GM18526 (cell line): ENCODE measurements around the gene CTXN1.
A peak's percentile ranks its signal among the peaks of the same experiment; 100 is the strongest.

ENCODE experiments used
- POLR2A ChIP-seq: IDR thresholded peaks from 3 replicates; pipeline ENCODE4 v1.6.1; 2011; ENCODE audit not compliant: insufficient read length; ENCODE audit errors: extremely low read depth

Gene CTXN1

DNA sequence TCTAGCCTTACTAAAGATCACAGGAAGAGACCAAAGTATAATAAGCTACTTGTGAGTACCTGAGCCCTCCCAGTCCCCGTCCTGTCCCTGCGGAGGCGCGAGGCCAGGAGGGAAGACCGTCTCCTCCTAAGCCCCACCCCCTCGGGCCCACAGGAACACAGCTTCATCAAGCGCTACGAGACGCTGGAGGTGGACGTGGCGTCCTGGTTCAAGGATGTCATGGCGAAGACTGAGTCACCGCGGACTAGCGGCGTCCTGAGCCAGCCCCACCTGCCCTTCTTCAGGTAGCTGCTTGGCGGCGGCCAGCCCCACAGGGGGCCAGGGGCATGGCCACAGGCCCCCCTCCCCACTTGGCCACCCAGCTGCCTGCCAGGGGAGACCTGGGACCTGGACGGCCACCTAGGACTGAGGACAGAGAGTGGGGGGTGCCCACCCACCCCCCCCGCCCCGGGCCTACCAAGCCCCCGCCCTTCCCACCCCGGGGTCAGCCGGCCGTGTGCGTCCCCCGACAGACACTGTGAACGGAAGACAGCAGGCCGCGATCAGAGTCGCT, 13.7 kb downstream of the CTXN1 start:
- TF ChIP-seq POLR2A, result no peak

DNA sequence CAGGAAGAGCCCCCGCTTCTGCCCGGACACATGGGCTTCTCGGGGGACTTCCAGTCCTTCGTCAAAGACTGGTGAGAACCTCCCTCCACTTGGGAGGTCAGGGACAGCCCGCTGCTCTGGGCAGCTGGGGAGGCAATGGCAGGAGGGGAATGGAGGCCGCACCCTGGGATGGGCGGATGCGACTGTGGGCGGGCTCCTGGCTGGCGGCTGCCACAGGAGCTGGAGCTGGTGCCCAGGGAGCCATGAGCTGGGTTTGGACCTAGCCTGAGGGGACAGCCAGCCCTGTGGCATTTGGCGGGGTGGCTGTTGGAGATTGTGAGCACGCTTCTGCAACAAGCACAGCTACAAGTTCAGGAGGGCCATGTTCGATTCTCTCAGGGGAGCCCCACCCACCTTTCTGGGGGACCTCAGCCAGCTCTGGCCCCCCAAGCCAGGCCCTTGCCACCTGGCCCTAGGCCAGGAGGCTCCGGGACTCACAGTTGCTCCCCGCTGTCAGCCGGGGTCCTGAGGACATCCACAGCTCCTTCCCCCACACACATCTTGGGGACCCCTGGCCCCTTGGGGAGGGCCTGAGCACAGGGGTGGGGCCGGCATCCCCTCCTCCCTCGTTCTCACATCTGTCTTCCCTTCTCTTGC, 14.3 kb downstream of the CTXN1 start:
- TF ChIP-seq POLR2A, result no peak

DNA sequence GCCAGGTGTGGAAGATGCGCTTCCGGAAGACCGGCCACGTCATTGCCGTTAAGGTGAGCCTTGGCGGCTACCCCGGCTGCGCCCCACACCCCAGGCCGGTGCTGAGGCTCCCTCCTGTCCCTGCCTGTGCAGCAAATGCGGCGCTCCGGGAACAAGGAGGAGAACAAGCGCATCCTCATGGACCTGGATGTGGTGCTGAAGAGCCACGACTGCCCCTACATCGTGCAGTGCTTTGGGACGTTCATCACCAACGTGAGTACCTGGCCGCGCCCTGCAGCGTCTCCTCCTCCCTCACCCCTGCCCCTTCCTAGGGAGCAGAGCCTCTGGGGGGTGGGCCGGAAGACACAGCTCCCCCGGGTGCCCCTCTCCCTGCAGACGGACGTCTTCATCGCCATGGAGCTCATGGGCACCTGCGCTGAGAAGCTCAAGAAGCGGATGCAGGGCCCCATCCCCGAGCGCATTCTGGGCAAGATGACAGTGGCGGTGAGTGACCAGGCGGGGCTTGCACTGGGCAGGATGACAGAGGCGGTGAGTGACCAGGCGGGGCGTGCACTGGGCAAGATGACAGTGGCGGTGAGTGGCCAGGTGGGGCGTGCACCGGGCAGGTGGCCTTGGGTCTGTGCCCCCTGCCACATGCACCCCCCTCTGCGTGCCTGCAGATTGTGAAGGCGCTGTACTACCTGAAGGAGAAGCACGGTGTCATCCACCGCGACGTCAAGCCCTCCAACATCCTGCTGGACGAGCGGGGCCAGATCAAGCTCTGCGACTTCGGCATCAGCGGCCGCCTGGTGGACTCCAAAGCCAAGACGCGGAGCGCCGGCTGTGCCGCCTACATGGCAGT, 15.4 kb downstream of the CTXN1 start:
- no peak for TF ChIP-seq POLR2A

DNA sequence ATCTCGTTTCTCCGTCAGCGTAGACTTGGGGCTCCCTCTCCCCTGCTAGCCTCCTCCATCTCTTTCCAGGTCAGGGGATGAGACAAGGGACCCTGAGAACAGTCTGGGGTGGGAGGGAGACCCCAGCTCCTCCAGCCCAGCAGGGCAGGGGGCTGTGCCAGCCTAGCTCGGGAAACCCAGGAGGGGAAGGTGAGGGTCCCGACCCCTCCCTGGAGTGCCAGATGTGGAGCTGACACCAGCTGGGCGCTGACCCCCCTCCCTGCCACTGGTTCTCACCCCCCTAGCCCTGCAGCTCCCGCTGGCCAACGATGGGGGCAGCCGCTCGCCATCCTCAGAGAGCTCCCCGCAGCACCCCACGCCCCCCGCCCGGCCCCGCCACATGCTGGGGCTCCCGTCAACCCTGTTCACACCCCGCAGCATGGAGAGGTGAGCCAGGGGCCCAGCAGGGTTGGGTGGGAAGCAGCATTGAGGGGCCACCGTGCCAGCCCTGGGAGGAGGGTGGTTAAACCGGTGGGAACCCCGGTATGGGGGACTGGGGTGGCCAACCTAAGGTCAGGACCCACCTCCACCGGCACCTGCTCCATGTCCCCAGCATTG, 16.4 kb downstream of the CTXN1 start:
- TF ChIP-seq POLR2A, result no peak

DNA sequence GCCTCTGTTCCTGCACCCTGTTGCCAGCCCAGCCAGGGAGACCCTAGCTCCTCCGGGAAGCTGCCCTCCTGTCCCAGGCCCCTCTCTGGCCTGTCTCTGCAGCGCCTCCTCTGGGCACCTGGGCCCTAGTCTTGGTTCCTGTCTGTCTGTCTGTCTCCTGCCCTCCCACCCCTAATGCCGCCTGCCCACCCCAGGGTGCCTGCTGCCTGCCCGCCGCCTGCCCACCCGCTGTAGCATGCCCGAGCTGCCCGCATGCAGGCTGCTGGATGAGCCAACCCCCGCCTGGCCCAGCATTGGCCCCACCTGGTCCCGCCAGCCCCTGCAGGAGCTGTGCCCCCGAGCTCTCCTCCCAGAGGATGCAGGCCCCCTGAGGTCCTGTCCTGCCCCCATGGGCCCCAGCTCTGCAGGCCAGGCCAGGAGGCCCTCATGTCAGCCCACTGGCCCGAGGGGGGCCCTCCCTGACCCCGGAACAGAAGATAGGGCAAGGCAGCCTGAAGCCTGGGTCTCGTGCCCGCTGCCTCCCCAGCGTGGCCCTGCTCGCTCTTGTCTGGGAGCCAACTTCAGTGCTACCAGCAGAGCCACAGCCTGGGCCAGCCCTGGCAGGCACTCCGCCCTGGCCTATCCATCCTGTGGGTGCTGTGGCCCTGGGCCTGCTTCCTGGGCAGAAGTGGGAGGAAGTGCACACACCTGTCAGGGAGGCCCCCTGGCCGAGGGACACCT, 17.0 kb downstream of the CTXN1 start:
- TF ChIP-seq POLR2A, result no peak

DNA sequence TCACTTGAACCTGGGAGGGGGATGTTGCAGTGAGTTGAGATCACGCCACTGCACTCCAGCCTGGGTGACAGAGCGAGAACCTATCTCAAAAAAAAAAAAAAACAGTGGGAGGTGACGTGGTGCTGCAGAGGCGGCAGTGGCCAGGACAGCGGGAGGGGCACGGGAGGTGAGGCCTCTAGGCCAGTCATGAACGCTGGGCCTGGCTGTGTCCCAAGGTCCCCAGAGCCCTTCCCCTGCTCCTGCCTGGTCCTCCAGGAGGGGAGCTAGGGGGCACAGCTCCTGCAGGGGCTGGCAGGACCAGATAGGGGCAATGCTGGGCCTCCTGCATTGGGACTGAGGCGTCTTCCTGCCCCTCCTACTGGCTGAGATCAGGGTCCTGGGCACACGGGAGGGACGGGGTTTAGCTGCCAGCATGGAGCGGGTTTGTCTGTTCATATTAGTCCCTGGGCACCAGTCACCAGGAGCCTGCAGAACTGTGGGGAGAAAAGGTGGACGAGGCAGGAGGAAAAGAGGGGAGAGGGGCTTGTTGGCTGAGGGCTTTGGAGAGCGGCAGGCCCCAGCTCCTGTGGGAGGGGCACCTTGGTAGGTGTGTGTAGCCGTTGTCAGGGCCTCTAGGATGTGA, 17.7 kb downstream of the CTXN1 start:
- TF ChIP-seq POLR2A, result no peak

DNA sequence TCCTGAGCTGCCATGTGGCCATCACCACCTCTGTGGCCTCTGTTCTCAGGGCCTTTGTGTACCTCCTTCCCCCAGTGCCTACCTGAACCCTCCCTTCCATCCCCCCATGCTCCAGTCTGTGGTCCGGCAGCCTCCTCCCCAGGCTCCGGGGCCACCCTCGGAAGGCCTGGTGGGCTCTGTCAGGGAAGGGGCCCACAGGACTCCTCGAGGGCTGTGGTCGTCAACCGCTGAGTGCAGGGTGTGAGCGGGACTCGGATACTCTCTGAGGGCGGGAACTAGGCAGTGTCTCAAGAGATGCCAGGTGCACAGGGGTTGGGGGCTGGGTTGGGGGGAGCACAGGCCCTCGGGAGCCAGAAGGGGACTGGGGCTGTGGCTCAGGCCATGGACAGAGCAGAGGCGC, 18.4 kb downstream of the CTXN1 start:
- no peak for TF ChIP-seq POLR2A

DNA sequence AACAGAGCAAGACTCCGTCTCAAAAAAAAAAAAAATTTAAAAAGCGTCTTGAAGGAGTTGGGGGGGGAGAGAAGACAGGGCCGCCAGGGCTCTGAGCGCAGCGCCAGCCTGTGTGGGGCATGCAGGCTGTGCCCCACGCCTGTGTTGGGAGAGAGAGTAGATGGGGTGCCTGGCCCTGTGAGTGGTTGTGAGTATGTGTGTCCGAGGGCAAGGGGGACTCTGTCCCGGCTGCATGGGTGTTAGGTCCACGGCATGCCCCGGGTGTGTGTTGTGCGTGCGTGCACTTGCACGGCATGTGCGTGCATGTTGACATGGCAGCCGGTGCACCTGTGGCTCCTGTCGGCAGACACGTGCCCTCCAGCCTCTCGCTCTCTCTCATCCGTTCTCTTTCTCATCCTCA, 18.8 kb downstream of the CTXN1 start:
- TF ChIP-seq POLR2A, result no peak

DNA sequence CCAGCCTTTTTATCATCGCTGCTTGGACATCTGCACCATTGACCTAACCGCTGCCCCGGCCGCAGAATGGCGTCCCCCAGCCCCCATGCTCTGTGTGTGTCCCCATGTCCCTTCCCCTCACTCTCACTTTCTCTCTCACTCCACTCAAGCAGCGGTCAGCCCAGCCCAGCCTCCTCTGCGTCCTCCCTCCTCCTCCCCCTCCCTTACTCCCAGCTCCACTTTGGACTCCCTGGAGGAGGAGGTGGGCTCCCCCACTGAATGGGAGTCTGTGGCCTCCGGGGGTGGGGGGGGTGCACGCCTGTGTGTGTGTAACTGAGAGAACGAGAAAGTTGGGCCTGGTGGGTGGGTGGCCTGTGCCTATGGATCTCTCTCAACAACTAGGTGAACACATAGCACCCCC, 20.1 kb downstream of the CTXN1 start:
- TF ChIP-seq POLR2A, result no peak

DNA sequence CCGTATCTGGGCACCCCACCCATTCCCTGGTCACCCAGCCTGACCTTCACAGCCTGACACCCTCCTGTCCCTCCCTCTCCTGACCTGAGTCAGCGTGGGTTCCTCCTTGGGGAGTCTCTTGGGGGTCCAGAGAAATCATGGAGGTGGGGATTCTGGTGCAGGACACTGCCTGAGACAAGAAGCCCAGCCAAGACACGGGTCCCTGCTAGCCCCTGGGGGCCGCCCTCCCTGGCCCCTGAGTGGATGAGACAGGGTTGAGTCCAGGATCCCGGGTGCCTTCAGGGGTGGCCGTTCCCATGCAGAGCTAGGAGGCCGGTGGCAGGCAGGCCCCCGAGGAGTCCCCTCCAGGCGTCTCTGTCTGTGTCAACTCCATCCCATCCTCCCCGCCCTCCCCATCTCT, 20.7 kb downstream of the CTXN1 start:
- TF ChIP-seq POLR2A, result no peak

DNA sequence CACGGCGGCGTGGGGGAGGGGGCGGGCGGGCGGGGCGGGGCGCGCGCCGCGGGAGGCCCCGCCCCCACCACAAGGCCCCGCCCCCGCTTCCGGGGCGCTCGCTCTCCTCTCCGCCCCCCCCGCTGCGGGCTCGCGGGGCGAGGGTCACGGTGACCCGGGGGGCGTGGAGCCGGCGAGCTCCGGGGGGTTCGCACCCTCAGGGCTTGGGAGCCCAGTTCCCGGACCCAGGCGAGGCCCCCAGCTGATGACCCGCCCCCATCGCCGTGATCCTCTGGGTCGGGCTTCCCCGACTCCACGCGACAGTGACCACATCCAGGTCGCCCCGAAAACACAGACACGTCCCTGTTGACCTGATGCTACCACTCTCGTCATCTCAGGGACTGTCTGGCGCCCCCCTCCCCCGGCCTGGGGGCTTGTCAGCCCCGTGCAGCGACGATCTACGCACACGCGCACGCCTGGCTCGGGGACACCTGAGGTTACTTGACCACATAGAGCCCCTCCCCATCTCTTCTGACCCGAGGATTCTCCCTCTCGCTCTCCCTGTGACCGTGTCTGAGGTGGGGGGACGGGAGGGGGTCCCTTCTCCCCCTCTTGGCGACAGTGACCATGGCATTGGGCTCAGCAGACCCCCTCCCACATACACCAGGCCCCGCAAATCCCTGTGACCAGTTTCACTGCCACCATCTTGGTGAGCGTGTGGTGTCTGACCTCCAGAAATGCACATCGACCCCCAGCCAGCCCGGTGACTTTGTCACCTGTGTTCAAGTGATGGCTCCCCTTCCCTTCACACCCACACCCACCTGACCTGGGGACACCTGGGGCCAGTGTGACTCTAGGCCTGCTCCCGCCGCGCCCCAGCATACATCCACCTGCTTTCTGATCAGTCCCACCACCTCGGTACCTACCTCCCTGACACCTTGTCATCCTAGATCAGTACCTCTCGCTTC, 21.6 kb downstream of the CTXN1 start:
- peak; percentile 44 for TF ChIP-seq POLR2A

DNA sequence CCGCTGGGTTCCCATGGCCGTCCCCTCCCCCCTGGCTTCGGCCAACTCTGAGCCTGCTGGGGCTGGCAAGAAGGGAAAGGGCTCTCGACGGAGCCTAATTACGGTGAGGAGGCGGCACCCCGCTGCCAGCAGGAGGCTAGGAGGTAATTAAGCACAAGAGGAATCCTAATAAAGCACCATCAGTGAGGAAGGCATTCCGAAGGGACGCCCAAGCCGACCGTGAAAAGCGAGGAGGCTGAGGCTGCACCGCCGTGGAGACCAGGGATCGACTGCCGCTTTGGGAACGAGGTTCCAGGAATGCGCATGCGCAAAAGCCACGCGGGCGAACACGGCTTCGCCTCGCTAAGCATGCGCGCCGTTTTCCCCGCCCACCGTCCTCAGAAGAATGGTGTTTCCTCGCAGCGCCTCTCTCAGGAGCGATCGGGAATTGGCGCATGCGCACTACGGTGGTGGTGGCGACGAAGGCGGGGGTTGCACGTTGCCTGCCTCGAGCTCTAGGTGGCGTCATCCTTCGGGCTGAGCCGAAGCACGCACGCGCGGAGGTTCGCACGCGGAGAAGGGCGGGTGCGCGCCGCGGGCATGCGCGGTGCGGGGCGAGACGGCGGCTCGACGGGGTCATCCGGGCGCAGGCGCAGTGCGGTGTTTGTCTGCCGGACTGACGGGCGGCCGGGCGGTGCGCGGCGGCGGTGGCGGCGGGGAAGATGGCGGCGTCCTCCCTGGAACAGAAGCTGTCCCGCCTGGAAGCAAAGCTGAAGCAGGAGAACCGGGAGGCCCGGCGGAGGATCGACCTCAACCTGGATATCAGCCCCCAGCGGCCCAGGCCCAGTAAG, 22.5 kb downstream of the CTXN1 start, which contains the start of gene MAP2K7:
Gene MAP2K7 (plus strand): TSS at position 634 of the 830 bp plus-strand sequence. CDS start 68 bp downstream, at position 702.
- TF ChIP-seq POLR2A, result peak; percentile 84

DNA sequence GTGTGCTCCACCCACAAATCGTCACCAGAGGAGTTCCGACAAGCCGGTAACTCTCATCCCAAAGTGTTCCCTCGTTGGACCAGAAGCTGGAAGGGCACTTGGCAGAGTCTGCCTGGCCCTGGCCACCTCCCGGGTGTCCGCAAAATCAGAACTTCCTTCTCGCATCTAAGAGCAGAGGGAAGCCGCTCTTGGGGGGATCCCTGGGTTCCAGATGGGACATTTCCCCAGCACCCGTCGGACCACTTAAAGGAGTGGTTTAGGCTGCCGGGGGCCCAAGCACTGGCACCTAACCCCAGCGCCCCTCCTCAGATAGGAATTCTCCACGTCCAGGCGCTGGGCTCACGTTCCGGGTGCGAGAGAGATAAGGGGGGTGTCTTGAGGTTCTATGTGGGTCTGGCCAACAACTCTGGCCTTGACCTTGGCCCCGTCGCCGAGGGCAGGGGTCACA, 23.1 kb downstream of the CTXN1 start:
- TF ChIP-seq POLR2A, result no peak
